ENCODE results near the gene RAB17.

RAB17 gene

GRCh38 chr2:237540223-237540775, 50.2 kb downstream of the RAB17 start:
- no peak for DNase-seq (ENCODE audit: low read depth in 1 of 2, low spot score in 1 of 2)

- DNase-seq (ENCODE audit: low read depth in 1 of 2, low spot score in 1 of 2), result no peak
These were observed 50.9 kb downstream of the RAB17 start for GRCh38 chr2:237539681-237540080.

- no peak for DNase-seq (ENCODE audit: low read depth in 1 of 2, low spot score in 1 of 2)
These were observed 51.6 kb downstream of the RAB17 start for GRCh38 chr2:237538901-237539300.

- DNase-seq (ENCODE audit: low read depth in 1 of 2, low spot score in 1 of 2), result no peak
These were observed 52.4 kb downstream of the RAB17 start for GRCh38 chr2:237538001-237538720.

- no peak for DNase-seq (ENCODE audit: low read depth in 1 of 2, low spot score in 1 of 2)
These were observed 53.9 kb downstream of the RAB17 start for GRCh38 chr2:237536617-237537016.

GRCh38 chr2:237536083-237536415, 54.5 kb downstream of the RAB17 start:
- no peak for DNase-seq (ENCODE audit: low read depth in 1 of 2, low spot score in 1 of 2)

- DNase-seq (ENCODE audit: low read depth in 1 of 2, low spot score in 1 of 2), result no peak
These were observed 55.0 kb downstream of the RAB17 start for GRCh38 chr2:237535385-237536082.

GRCh38 chr2:237534380-237534779, 56.2 kb downstream of the RAB17 start:
- DNase-seq (ENCODE audit: low read depth in 1 of 2, low spot score in 1 of 2), result no peak

- DNase-seq (ENCODE audit: low read depth in 1 of 2, low spot score in 1 of 2), result no peak
These were observed 56.8 kb downstream of the RAB17 start for GRCh38 chr2:237533668-237534161.

- no peak for DNase-seq (ENCODE audit: low read depth in 1 of 2, low spot score in 1 of 2)
These were observed 58.4 kb downstream of the RAB17 start for GRCh38 chr2:237532160-237532559.

GRCh38 chr2:237530472-237531433, 59.8 kb downstream of the RAB17 start:
- no peak for DNase-seq (ENCODE audit: low read depth in 1 of 2, low spot score in 1 of 2)

- DNase-seq (ENCODE audit: low read depth in 1 of 2, low spot score in 1 of 2), result no peak
These were observed 60.8 kb downstream of the RAB17 start for GRCh38 chr2:237529452-237530402.

- DNase-seq (ENCODE audit: low read depth in 1 of 2, low spot score in 1 of 2), result no peak
These were observed 62.8 kb downstream of the RAB17 start for GRCh38 chr2:237527766-237528165.

- DNase-seq (ENCODE audit: low read depth in 1 of 2, low spot score in 1 of 2), result no peak
These were observed 63.3 kb downstream of the RAB17 start for GRCh38 chr2:237527233-237527632.

- DNase-seq (ENCODE audit: low read depth in 1 of 2, low spot score in 1 of 2), result no peak
These were observed 64.9 kb downstream of the RAB17 start for GRCh38 chr2:237525559-237526157.

GRCh38 chr2:237524631-237525030, 65.9 kb downstream of the RAB17 start:
- no peak for DNase-seq (ENCODE audit: low read depth in 1 of 2, low spot score in 1 of 2)
